GM12878 (cell line): ENCODE measurements around the gene ADCY6. TPM values are rescaled to one million over a fixed set of nuclear protein-coding genes. Genes with fewer than 3 reads are reported as not detected.

Experiments
- ATAC-seq: fragments of 200-7000 bp; cut with Tn5 transposase; 3 replicates; pipeline ENCODE4 v1.9.1; 2020; ENCODE audit warnings: mild to moderate bottlenecking, moderate library complexity
- BruUV-seq: library from RNA; stranded (reverse); fragments of 400-500 nt; replicated peaks from 2 replicates; lab custom pipeline; 2021; lab: Mats Ljungman, UMichigan
- CTCF ChIA-PET: fragments of 300-600 bp; sonication (Branson Sonifier 250); formaldehyde crosslinking; extraction: SDS; loops from one replicate; lab custom pipeline; 2021; ENCODE audit warnings: inconsistent platforms; lab: Yijun Ruan, JAX
- POLR2A ChIA-PET: fragments of 350-600 bp; formaldehyde crosslinking; extraction: SDS; loops from one replicate; lab custom pipeline; 2021; ENCODE audit warnings: inconsistent platforms; lab: Charles Lee
- RAD21 ChIA-PET: fragments of 300-600 bp; sonication (Branson Sonifier 250); formaldehyde crosslinking; loops from one replicate; lab custom pipeline; 2023; ENCODE audit warnings: antibody characterized with exemption; ENCODE audit not compliant: unreplicated experiment; lab: Charles Lee
- SMC1A ChIA-PET: fragments of 300-600 bp; sonication (Branson Sonifier 250); formaldehyde crosslinking; loops from one replicate; lab custom pipeline; 2023; ENCODE audit not compliant: unreplicated experiment, uncharacterized antibody; lab: Charles Lee
- DNase-seq: peaks from one replicate; pipeline ENCODE4 v3.0.0-alpha.2; 2011; ENCODE audit warnings: low read depth, low spot score
- FAIRE-seq: peaks from 3 replicates; lab custom pipeline; 2011; peaks lifted over from hg19 to GRCh38; lab: Jason Lieb, UNC
- H2AFZ ChIP-seq: 2 replicates; pipeline ENCODE4 v1.6.0; 2011; ENCODE audit warnings: low read depth, low read length, control low read depth; ENCODE audit not compliant: control insufficient read depth
- H3K27ac ChIP-seq: 2 replicates; pipeline ENCODE4 v1.5.1; 2011; ENCODE audit warnings: control low read depth; ENCODE audit not compliant: control insufficient read depth, insufficient read depth
- H3K27me3 ChIP-seq, 2 experiments: replicated peaks in 1 of 2; 2 replicates each; pipeline versions ENCODE4 v1.6.0 to v1.6.1; 2011; ENCODE audit warnings: low read length in 1 of 2; ENCODE audit not compliant: control insufficient read depth in 2 of 2, insufficient read depth in 2 of 2
- H3K36me3 ChIP-seq, 2 experiments: 2 replicates each; pipeline ENCODE4 v1.5.1; 2011; ENCODE audit warnings: low read length in 1 of 2; ENCODE audit not compliant: control insufficient read depth in 2 of 2, insufficient read depth in 2 of 2
- H3K4me1 ChIP-seq: 2 replicates; pipeline ENCODE4 v1.6.1; 2011; ENCODE audit warnings: mild to moderate bottlenecking, low read length, moderate library complexity, mixed read lengths; ENCODE audit not compliant: control insufficient read depth, insufficient read depth
- H3K4me2 ChIP-seq: 2 replicates; pipeline ENCODE4 v1.6.0; 2011; ENCODE audit warnings: control low read depth; ENCODE audit not compliant: control insufficient read depth, insufficient read depth
- H3K4me3 ChIP-seq: fragments of 200-600 bp; sonication (generic); 2 replicates; pipeline ENCODE4 v1.5.1; 2016
- H3K79me2 ChIP-seq: 2 replicates; pipeline ENCODE4 v1.6.0; 2011; ENCODE audit warnings: low read length; ENCODE audit not compliant: control insufficient read depth, insufficient read depth
- H3K9ac ChIP-seq: 2 replicates; pipeline ENCODE4 v1.8.0; 2011; ENCODE audit warnings: low read length, control low read depth, mixed read lengths; ENCODE audit not compliant: control insufficient read depth, insufficient read depth
- H3K9me3 ChIP-seq: replicated peaks from 3 replicates; pipeline ENCODE4 v1.5.1; 2011; ENCODE audit warnings: mild to moderate bottlenecking, low read length; ENCODE audit not compliant: control insufficient read depth, insufficient read depth
- H4K20me1 ChIP-seq: 2 replicates; pipeline ENCODE4 v1.6.0; 2011; ENCODE audit not compliant: control insufficient read depth, insufficient read depth
- BRCA1 ChIP-seq: IDR thresholded peaks from 2 replicates; pipeline ENCODE4 v1.6.1; 2011; ENCODE audit warnings: low read depth, low read length, improper control_type of control experiment
- GATAD2B ChIP-seq: fragments of 450-650 bp; conservative IDR thresholded peaks from 2 replicates; pipeline ENCODE4 v1.6.1; 2017; ENCODE audit warnings: low read depth, mild to moderate bottlenecking, moderate library complexity
- IRF3 ChIP-seq: fragments of 450-650 bp; IDR thresholded peaks from 2 replicates; pipeline ENCODE4 v1.6.1; 2014; ENCODE audit warnings: mild to moderate bottlenecking
- MEF2A ChIP-seq: IDR thresholded peaks from 2 replicates; pipeline ENCODE4 v1.6.1; 2011; ENCODE audit warnings: low read depth, mild to moderate bottlenecking, low read length, moderate library complexity; ENCODE audit not compliant: insufficient read depth
- PAX5 ChIP-seq: IDR thresholded peaks from 2 replicates; pipeline ENCODE4 v1.6.1; 2011; ENCODE audit warnings: low read depth, low read length, borderline replicate concordance
- SMARCA5 ChIP-seq: fragments of 450-650 bp; IDR thresholded peaks from 2 replicates; pipeline ENCODE4 v1.6.1; 2017; ENCODE audit warnings: mild to moderate bottlenecking
- WGBS: methylation state at CpG from one replicate; pipeline ENCODE4 v1.1.6; 2016; ENCODE audit warnings: low lambda C conversion rate; ENCODE audit not compliant: insufficient replicate concordance, insufficient coverage; ENCODE audit errors: missing lambda C conversion rate; 5-methylcytosine and 5-hydroxymethylcytosine counted together
- in situ Hi-C: fragments of 300-500 bp; cut with MboI; formaldehyde crosslinking; loops from 9 replicates; pipeline ENCODE4 v1.14.3; 2018; ENCODE audit warnings: mixed read lengths
- intact Hi-C: fragments of 100-400 bp; cut with micrococcal nuclease; formaldehyde crosslinking; loops from one replicate; pipeline ENCODE4 v1.14.2; 2022; ENCODE audit not compliant: unreplicated experiment
- polyA plus RNA-seq, 11 experiments: library from polyadenylated mRNA; depleted of rRNA in 4 of 11; unstranded in 6 of 11; stranded (reverse) in 5 of 11; fragments of >200 nt; fragmentation: Nextera tagmentation in 4 of 11; fragmentation: Illumina TruSeq in 1 of 11; extraction: Ambion mirVana in 4 of 11; extraction: Trizol in 1 of 11; gene quantifications; 1 replicate in 1 of 11; 2 replicates in 10 of 11; pipeline versions ENCODE4 v1.2.1 to v1.2.3, GENCODE V29; 2011 to 2016; ENCODE audit warnings: inconsistent platforms in 2 of 11, missing spikeins in 2 of 11, low read depth in 1 of 11
- total RNA-seq, 4 experiments: library from RNA; depleted of rRNA in 3 of 4; stranded (reverse); fragments of >200 nt in 3 of 4; fragmentation: Illumina TruSeq in 1 of 4; extraction: Trizol in 1 of 4; gene quantifications; 2 replicates each; pipeline versions ENCODE4 v1.2.1 to v1.2.3, GENCODE V29; 2013 to 2021
- TF ChIP-seq, protein P1 (sequence below): fragments of 150-350 bp; IDR thresholded peaks from 2 replicates; pipeline ENCODE4 v1.6.1; 2014; ENCODE audit warnings: mild to moderate bottlenecking, low read depth, low read length

ADCY6 gene
- total and polyA plus RNA-seq, 10 of the 15 experiments (the other 5 are each of a cell fraction or from before 2014, with no cell fraction given) = 0.03 to 2.0 (median 0.14) TPM; not detected in 1

DNA sequence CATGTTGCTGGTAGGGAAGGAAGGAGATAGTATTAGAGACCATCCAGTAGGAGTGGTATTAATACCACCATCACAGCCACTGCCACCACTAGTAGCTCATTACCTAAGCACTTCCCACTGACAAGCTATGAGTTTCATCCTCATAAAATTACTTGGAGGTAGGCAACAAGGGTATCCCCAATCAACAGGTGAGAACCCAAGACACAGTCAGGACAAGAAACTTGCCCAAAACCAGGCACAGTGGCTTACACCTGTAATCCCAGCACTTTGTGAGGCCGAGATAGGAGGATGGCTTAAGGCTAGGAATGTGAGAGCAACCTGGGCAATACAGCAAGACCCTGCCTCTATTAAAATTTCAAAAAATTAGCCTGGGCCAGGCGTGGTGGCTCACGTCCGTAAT is 5.5 kb downstream of the ADCY6 start:
- WGBS = 24% methylated on average over 4 of the region's 4 CpGs
- no TSS peak for BruUV-seq
- H3K79me2 ChIP-seq = no peaks in the 10 kb centered on the region
- RAD21 ChIA-PET = interaction anchor here (0.6 kb wide), 1 partner anchor 357 kb away, joined by 3 read pairs; no protein-coding TSS in a partner anchor
- H4K20me1 ChIP-seq = no peaks in the 10 kb centered on the region
- H3K9ac ChIP-seq = no peak overlapping the region
- no peak overlapping the region for H2AFZ ChIP-seq
- H3K4me3 ChIP-seq = no peak overlapping the region
- TF ChIP-seq PAX5 = no peak
- TF ChIP-seq SMARCA5 = no peak
- TF ChIP-seq GATAD2B = no peak
- TF ChIP-seq MEF2A = no peak
- TF ChIP-seq, protein P1, sequence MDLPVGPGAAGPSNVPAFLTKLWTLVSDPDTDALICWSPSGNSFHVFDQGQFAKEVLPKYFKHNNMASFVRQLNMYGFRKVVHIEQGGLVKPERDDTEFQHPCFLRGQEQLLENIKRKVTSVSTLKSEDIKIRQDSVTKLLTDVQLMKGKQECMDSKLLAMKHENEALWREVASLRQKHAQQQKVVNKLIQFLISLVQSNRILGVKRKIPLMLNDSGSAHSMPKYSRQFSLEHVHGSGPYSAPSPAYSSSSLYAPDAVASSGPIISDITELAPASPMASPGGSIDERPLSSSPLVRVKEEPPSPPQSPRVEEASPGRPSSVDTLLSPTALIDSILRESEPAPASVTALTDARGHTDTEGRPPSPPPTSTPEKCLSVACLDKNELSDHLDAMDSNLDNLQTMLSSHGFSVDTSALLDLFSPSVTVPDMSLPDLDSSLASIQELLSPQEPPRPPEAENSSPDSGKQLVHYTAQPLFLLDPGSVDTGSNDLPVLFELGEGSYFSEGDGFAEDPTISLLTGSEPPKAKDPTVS = no peak
- TF ChIP-seq IRF3 = no peak
- TF ChIP-seq BRCA1 = no peak
- no peak overlapping the region for H3K27ac ChIP-seq
- H3K27me3 ChIP-seq = no peaks in the 10 kb centered on the region
- intact Hi-C loops (no loop called here), in situ Hi-C loops (no loop called here)
- POLR2A ChIA-PET = interaction anchor here (0.6 kb wide), 1 partner anchor 118 kb away, joined by 4 read pairs; no protein-coding TSS in a partner anchor
- ATAC-seq (no peak), FAIRE-seq (no peak), DNase-seq (no peak)
- no peak overlapping the region for H3K4me2 ChIP-seq
- SMC1A ChIA-PET = no interaction called here
- no peaks in the 10 kb centered on the region for H3K36me3 ChIP-seq
- H3K9me3 ChIP-seq = no peaks in the 10 kb centered on the region
- CTCF ChIA-PET = interaction anchor here (1.2 to 4.1 kb wide), 2 partner anchors 11 to 31 kb away, joined by 3 to 18 read pairs; no protein-coding TSS in a partner anchor
- H3K4me1 ChIP-seq = no peaks in the 10 kb centered on the region
